Stomach (tissue), 4 donors: ENCODE data around the gene VPS8.

Experiments used
- CTCF ChIP-seq, 7 experiments: fragments of 450-650 bp in 4 of 7; fragments of 200-600 bp in 3 of 7; sonication (generic) in 3 of 7; IDR thresholded peaks; one replicate each; pipeline ENCODE4 v1.5.1; 2016 to 2019; ENCODE audit warnings: antibody characterized with exemption in 7 of 7, control low read depth in 2 of 7, mild to moderate bottlenecking in 1 of 7
- POLR2AphosphoS5 ChIP-seq, 3 donors: sonication (generic); formaldehyde crosslinking; IDR thresholded peaks; one replicate each; pipeline ENCODE4 v1.6.1; 2016; ENCODE audit warnings: antibody characterized with exemption in 3 of 3

- TF ChIP-seq CTCF (IDR thresholded peaks at IDR 0.05) (no peak), POLR2AphosphoS5 (IDR thresholded peaks at IDR 0.05) (no peak)
These were observed 24.3 kb downstream of the VPS8 start for GRCh38 chr3:184836090-184836822.
